Right hindlimb (tissue), 1 donor: ENCODE data around the gene RPS6KA4.

ENCODE experiments used
- DNase-seq: peaks from one replicate; pipeline ENCODE4 v3.0.0-alpha.2; 2018

RPS6KA4 gene

GRCh38 chr11:64349404-64349803, 9.6 kb upstream of the RPS6KA4 start:
- no peak for DNase-seq

DNA sequence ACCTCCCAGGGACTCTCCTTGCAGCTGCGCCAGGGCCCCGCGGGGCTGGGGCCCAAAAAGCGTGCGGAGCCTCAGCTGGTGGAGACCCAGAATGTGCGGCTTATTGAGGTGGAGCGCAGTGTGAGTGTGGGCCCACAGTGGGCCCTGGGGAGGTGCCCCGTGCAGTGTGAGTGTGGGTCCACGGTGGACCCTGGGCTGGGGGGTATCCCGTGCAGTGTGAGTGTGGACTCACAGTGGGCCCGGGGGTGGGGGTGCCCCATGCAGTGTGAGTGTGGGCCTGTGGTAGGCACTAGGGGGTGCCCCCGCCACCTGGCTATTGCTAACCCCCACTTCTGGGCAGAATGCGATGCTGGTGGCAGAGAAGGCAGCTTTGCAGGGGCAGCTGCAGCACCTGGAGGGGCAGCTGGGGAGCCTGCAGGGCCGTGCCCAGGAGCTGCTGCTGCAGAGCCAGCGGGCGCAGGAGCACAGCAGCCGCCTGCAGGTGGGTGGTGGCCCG, 7.8 kb upstream of the RPS6KA4 start:
- no peak for DNase-seq

DNA sequence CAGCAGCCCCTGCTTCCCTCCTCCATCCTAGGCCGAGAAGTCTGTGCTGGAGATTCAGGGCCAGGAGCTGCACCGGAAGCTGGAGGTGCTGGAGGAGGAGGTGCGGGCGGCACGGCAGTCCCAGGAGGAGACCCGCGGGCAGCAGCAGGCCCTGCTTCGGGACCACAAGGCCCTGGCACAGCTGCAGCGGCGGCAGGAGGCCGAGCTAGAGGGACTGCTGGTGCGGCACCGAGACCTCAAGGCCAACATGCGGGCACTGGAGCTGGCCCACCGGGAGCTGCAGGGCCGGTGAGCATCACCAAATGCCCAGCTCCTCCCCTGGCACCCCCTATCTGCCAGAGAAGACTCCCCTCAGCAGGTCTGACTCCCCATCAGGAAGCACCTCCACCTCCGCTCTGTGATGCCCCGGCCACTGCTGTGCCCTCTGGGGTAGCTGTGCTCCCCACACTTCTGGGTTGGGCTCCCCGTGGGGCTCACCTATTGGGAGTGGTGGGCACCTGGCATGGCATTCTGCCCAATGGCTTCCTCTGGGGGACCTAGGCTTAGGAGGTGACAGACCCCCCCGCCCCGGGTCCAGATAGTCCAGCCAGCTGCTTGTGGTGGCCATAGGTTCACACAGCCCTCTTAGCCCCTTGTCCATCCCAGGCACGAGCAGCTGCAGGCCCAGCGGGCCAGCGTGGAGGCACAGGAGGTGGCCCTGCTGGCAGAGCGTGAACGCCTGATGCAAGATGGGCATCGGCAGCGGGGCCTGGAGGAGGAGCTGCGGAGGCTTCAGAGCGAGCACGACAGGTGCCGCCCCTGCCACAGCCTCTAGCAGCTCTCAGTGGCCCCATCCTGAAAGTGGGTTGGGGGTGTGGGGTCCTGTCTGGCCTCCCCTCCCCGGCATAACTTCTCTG, 6.6 kb upstream of the RPS6KA4 start:
- DNase-seq: no peak

DNA sequence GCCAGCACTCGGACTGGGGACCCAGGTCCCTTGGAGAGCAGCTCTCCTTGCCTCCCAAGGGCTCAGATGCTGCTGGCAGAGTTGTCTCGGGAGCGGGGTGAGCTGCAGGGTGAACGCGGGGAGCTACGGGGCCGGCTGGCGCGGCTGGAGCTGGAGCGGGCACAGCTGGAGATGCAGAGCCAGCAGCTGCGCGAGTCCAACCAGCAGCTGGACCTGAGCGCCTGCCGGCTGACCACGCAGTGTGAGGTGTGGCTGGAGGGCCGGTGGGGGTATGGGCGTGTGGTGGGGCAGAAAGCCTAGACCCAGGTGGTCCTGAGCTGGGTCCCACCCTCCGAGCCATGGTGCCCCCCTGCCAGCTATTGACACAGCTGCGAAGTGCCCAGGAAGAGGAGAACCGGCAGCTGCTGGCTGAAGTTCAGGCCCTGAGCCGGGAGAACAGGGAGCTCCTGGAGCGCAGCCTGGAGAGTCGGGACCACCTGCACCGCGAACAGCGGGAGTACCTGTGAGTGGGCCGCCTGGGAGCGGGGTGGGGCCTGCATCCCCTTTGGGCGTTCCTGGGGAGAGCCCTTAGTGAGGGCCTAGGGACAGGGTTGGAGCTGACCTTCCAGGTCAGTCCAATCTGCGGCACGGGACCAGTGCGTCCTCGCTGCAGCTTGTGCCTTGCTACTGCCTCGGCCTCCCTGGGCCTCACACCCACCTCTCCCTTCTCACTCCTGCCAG, 5.8 kb upstream of the RPS6KA4 start:
- peak; percentile 56 for DNase-seq

DNA sequence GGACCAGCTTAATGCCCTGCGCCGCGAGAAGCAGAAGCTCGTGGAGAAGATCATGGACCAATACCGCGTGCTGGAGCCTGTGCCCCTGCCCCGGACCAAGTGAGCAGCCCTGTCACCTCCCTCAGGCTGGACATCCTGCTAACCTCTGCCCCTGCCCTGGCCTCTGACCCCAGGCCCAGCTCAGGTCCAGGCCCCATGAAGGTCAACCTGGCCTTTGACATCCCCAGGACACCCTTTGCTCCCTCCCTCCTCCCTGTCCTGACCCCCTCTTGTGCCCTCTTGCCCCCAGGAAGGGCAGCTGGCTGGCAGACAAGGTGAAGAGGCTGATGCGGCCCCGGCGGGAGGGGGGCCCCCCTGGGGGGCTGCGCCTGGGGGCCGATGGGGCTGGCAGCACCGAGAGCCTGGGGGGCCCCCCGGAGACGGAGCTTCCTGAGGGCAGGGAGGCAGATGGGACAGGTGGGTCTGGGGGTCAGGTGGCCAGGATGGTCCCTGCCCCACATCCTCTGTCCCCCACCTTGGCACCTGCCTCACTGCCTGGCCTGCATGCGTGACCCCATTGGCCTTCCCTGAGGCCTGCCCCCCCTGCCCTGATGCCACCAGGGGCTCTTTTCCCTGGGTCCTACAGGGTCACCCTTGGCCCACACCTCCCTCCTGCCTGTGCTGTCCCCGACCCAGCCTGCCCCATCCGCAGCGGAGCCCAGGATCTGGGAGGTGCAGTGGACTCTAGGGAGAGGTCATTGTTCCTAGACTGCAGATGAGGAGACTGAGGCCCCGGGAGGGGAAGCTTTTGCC, 5.1 kb upstream of the RPS6KA4 start:
- DNase-seq: no peak

DNA sequence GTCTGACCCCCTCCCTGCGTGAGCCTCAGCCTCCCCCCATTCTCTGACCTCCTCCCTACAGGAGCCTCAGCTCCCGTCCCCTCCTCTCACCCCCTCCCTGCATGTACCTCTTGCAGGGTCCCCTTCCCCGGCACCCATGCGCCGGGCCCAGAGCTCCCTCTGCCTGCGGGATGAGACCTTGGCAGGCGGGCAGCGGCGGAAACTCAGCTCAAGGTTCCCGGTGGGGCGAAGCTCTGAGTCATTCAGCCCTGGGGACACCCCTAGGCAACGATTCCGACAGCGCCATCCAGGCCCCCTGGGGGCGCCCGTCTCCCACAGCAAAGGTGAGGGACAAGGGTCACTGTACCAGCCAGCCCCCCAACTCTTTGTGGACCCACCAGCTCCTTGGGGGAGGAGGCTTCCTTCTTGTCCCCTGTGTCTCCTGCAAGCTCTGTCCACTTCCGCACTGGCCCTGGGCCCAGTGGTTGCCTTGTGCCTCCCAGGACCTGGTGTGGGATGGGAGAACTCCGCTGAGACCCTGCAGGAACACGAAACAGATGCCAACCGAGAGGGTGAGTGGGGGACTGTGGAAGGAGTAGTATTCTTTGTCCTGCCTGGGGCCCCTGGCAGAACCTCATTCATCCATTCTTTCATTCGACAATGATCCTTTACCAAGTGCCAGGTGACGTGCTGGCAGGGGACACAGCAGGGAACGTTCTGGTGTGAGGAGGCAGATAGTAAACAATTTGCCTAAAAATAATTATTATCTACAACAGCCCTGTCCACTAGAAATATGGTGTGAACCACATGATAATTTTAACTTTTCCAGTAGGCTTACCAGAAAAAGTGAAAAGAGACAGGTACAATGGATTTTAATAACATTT, 3.7 kb upstream of the RPS6KA4 start:
- peak; percentile 72 for DNase-seq

GRCh38 chr11:64356498-64357411, 2.2 kb upstream of the RPS6KA4 start:
- no peak for DNase-seq

DNA sequence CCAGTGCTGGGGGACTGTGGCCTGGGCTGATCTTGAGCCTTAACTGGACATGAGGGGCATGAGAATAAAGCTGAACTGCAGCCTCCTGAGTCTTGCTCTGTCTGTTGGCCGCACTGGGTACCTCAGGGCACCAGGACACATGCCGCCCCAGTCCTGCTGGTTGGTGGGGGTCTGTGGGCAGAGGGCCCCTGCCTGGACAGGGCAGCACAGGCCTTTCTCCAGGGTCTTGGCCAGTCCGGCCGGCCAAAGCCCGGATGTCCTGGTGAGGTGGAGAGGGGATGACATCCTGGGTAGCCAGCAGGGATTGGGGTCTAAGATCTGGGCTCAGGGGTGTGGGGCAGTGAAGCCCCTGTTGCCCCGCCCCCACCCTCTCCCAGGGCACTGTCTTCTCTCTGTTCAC, 1.5 kb upstream of the RPS6KA4 start:
- DNase-seq: no peak

DNA sequence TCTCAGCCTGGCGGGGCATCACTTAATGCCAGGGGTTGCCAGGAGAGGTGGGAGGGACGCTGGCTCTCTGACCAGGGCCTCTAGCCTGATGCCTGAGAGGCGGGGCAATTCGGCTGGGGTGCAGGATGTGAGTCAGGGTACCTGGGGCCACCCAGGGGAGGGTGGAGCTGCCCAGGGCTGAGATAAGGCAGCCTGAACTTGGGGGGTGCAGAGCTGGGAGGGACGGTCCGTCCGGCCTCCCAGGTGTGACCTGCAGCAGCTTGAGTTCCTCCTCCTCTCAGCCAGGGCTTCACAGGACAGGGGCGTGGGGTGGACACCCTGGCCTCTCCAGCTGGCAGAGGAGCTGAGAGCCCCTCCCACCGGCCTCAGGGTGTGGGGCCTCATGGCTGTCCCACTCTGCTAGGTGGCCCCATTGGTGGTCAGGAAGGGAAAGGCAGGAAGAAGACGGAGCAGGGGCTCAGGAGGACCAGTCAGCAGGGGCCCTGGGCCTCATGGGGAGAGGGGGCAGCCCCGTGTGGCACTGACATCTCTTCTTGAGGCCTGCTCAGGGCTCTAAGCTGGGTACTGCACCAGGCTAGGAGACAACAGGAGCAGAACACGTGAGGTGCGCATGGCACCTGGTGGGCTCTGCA, 942 bp upstream of the RPS6KA4 start:
- no peak for DNase-seq

- no peak for DNase-seq
Observed at GRCh38 chr11:64358536-64358906, 441 bp upstream of the RPS6KA4 start.

DNA sequence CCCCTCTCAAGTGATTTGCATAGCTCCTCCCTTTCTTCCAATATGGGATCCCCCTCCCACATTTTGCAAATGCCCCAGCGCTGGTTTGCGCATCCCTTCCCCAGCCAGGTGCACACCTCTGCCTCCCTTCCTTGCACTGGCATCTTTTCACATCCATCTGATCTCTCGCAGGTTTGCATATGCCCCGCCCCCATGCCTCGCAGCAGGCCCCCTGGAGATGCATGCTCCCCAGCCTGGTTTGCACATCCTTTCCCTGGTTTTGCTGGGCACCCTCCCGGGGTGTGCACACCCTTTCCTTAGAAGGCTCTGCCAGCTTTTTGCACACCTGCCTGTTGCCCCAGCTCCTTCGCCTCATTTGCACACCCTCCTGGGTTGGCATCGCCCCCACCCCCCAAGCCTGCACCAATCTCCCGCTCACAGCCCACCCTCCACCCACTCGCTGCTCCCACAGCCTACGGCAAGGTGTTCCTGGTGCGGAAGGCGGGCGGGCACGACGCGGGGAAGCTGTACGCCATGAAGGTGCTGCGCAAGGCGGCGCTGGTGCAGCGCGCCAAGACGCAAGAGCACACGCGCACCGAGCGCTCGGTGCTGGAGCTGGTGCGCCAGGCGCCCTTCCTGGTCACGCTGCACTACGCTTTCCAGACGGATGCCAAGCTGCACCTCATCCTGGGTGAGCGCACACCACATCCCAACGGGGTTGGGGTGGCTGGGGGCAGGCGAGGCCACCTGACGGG, 917 bp downstream of the RPS6KA4 start:
- DNase-seq: no peak

GRCh38 chr11:64360448-64360921, 1.5 kb downstream of the RPS6KA4 start:
- no peak for DNase-seq

GRCh38 chr11:64361659-64362058, 2.7 kb downstream of the RPS6KA4 start:
- DNase-seq: no peak

DNA sequence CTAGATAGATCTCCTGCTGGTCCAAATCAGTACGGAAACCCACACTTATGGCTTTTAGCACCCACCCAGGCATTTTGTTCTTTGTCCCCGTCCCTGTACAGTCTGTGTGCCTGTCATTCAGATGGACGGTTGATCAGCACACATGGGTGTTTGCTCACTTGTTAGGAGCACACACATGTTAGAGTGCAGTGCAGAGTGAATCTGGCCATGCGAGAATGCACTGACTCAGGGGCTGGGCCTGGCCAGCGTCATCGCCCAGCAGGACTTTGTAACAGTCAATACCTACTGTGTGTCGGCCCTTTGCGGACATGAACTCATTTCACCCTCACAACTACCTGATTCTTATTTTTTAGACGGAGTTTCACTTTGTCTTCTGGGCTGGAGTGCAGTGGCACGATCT, 3.4 kb downstream of the RPS6KA4 start:
- no peak for DNase-seq

- no peak for DNase-seq
Observed at GRCh38 chr11:64364435-64364834, 5.5 kb downstream of the RPS6KA4 start.

DNA sequence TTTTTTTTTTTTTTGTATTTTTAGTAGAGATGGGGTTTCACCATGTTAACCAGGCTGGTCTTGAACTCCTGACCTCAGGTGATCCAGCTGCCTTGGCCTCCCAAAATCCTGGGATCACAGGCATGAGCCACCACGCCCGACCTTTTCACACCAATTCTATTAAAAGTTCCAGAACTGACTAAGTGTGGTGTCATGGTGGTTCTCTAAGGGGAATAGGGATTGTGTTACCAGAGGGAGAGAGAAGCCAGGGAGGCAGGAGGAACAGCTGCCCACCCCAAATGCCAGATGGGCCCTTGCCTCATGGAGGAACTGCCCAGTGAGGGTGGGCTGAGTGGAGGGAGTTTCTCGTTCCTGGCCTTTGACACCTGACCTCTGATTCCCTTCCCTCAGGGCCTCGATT, 5.9 kb downstream of the RPS6KA4 start:
- no peak for DNase-seq

DNA sequence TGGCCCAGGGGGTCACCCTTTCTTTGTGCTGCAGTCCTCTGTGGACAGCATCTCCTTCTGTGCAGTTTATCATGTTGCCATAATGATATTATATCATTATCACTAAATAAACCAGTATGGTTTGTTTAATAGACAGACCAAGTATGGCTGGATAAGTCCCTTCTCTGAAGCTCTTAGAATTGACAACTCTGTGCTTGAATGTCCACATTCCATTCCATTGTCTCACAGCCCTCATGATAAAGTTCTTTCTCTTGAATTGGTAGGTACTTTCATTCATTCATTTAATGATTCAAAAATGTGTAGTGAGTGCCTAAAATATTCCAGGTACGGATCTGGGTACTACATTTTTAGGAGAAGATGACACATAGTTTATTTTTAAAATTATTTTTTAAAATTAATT, 7.8 kb downstream of the RPS6KA4 start:
- DNase-seq: no peak

DNA sequence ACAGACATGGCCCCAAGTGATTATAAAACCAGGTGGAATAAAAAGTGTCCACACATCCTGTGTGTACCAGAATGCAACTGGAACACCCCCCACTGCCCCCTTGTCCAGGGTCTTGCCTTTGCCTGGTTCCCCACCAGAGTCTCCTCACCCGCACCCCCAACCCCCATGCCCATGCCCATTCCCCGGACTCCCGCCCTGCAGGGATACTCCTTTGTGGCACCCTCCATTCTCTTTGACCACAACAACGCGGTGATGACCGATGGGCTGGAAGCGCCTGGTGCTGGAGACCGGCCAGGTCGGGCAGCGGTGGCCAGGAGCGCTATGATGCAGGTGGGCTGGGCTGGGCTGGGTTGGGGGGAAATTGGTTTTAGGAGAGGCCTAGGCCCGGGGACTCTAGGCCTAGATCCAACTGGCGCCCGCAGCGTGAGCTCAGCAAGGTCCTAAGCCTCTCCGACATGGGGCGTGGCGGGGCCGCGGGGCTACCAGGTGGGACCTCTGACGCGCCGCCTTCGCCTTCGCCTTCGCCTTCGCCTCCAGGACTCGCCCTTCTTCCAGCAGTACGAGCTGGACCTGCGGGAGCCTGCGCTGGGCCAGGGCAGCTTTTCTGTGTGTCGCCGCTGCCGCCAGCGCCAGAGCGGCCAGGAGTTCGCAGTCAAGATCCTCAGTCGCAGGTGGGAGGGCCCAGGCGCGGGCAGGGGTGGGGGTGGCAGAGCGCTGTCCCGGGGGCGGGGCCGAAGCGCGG, 9.1 kb downstream of the RPS6KA4 start:
- no peak for DNase-seq

DNA sequence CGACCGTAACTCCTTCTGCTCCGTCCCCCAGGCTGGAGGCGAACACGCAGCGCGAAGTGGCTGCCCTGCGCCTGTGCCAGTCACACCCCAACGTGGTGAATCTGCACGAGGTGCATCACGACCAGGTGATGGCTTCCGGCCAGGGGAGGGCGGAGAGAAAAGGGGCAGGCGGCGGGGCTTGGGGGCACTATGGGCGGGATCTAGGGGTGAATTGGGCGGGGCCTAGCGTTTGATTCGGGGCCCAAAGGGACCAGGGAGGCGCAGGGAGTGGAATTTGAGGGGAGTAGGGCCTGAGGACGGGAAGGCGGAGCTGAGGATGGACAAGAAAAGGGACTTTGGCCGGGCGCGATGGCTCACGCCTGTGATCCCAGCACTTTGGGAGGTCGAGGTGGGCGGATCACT, 9.7 kb downstream of the RPS6KA4 start:
- DNase-seq: no peak
